Stimulated activated CD8-positive, alpha-beta memory T cell treated with anti-CD3 and anti-CD28 coated beads, Interleukin-7, amount 100 ng/mL, for 24 hours (primary cell): Measurements from ENCODE around the gene NTNG1.

Experiments
- DNase-seq: peaks from one replicate; pipeline ENCODE4 v3.0.0-alpha.2; 2020; ENCODE audit warnings: low read depth

Gene NTNG1

DNA sequence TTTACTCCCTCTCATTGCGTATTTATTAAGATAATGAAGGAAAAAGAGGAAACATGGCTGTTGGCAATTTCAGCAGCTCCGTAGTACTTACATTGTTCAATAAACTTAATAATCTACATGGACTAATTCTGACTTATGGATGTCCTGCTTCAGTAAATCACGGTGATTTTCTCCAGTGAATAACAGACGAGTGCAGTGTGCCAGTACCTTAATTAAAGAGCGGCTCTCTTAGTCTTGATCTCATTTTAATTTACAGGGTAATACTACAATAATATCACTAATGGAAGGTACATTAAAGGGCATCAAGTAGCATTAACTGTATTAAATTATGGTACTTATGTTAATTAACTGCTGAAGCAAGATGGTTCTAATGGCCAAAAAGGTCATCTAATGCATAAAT lies 187.2 kb downstream of the NTNG1 start:
- DNase-seq, result no peak

GRCh38 chr1:107339775-107340174 lies 198.9 kb downstream of the NTNG1 start:
- DNase-seq, result no peak

DNA sequence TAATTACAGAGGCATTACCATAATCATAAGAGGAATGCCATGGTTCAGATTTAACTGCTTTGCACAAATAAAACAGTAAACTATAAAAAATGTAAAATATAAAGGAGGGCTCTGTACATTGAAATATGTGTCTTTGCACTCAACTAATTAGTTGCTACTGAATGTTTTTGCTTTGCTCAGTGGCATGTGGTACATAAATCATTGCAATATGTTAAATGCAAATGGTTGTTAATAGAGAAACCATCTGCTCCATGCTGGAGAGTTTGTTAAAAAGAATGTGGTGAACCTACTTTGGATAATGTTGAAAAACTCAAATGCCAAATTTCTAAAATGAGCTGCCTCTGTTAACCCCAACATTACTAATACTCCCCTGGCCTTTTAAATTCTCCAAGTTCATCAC lies 201.5 kb downstream of the NTNG1 start:
- DNase-seq, result no peak

DNA sequence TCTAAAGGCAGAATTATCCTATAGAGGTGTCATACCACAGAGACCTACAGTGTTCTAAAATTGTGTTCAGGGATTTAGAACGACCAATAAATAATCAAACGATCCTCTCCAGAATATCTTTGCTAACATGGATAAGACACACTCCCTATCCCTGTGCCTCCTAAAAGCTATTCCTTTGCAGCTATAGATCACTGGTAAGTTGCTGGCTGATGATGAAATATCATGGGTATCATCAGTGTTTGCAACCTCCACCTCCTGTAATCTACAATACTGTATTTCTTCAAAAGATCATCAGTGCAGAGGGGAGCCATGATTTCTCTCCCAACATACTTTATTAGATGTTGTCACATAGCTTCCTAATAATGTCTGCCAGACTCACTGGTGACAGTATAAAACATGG lies 201.9 kb downstream of the NTNG1 start:
- no peak for DNase-seq

- no peak for DNase-seq
These were observed 202.8 kb downstream of the NTNG1 start for GRCh38 chr1:107343601-107344000.

GRCh38 chr1:107344268-107344760 lies 203.5 kb downstream of the NTNG1 start:
- DNase-seq, result no peak

DNA sequence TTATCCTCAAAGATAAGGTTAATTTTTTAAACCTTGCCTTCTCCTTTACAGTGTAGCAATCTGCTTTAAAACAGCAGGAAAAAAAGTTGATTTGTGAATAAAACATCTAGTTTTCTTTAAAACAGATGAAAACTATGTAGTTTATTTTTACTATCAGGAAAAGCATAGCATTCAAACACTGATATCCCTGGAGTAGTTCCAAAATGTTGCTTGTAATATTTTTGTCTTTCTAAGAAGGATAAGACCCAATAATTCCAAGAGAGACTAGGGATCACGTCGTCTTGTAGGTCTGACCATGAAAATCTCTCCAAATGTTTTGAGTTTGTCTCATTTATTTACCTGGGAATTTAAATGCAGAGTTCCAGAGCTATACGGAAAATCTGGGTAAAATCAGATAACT lies 204.0 kb downstream of the NTNG1 start:
- no peak for DNase-seq

- DNase-seq, result no peak
These were observed 212.0 kb downstream of the NTNG1 start for GRCh38 chr1:107352850-107353249.

GRCh38 chr1:107357376-107357775 lies 216.5 kb downstream of the NTNG1 start:
- DNase-seq, result no peak

DNA sequence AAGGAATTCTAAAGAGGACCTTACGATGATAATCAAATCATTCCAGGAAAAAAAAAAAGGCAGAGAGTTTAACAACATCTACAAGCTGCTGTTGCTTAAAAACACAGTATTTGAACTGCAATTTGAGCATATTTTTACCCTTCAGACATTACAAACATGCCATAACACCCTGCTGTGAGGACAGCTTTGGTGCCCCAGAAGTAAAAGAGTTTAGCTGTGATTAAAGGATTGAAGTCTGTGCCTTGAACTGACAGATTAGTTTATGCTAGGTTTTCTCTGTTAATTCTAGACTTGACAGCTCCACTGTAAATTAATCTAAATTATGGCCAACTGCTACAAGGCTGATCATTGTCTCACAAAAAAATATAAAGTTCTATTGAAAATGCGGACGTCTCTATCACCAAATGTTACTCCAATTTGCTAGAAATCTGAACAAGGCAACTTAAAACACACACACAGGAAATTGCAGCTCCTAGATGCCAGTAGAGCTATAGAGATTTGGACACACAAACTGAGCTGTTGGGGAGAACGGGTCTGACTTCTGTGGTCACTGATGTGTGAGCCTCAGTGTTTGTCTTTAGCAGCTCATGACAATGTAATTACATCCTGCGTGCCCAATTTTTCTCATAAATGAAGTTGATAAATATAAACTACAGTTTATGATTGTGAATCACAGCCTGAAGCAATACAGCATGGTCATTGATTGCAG lies 217.9 kb downstream of the NTNG1 start:
- DNase-seq, result no peak

DNA sequence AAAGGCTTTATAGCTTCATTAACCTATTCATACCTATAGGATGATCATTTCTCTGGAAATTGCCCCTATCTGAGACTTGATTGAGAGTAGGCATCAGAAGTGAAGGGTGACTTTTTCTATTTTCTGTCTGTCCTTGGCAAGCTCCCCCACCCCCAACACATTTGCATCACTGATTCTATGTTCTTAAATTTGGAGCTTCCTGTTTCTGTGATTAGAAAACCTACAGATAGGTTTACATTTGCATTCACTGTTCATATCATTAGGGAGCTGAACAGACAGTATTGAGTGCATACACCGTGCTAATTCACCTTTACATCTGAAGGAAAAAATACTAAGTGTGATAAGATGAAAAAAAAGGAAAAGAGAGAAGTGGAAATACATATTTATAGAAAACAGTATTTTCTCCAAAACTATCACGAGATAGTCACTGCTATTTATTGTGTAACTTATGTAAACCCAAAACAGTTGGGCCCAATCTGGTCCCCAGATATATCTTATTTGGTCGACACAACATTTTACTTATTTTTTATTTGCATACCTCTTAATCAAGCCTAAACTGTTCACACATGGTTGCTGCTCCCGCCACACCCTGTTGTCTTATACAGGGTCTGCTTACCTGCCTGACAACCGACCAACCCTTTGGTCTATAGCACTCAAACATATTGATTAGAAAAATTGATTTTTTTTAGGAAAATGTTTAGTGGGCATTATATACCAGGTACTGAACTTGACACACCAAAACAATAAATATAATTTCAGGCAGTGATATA lies 218.8 kb downstream of the NTNG1 start:
- no peak for DNase-seq

DNA sequence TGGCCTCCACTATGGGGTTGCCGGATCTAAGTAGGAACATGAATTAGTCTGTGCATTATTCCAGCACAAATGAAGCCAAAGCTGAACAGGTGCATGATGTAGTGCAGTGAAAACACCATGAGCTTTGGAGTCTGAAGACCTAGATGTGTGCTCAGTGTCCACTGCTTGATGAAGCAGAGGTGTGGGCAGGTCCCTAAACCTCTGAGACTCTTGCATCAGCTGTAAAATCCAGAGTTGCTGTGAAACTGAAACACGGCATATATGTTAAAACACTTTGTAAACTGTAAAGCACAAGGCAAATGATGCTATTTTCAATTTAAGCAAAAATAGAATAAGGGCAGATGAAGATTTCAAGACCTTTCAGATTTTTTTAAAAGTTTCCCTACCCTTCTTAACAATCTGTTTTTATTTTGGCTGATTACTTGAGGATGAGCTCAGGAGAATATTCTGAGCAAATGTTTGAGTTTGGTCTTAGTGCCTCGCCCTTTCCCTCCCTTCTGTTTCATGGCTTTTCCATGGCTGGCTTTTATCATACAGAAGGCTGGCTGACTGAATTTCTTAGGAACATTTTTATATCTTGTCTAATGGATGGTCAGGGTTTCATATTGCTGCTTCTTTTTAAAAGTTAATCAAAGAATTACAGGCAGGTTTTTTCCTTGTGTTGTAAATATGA lies 221.8 kb downstream of the NTNG1 start:
- no peak for DNase-seq

DNA sequence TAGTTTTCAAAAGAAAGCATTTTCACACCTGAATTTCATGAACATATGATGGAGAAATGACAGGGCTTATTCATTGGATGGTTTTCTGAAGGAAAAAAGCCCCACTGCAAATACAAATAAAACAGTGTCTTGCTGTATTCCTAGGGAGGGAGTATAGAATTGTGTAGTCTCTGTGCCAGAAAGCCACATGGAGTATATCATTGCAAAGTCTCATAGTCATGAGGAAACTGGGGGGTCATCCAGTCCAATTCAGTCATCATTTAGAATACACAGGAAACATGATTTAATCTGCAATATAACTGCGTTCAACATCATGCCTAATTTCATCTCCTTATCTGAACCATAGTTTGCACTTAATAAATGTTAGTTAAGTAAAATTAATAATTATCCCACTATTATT lies 222.3 kb downstream of the NTNG1 start:
- no peak for DNase-seq

DNA sequence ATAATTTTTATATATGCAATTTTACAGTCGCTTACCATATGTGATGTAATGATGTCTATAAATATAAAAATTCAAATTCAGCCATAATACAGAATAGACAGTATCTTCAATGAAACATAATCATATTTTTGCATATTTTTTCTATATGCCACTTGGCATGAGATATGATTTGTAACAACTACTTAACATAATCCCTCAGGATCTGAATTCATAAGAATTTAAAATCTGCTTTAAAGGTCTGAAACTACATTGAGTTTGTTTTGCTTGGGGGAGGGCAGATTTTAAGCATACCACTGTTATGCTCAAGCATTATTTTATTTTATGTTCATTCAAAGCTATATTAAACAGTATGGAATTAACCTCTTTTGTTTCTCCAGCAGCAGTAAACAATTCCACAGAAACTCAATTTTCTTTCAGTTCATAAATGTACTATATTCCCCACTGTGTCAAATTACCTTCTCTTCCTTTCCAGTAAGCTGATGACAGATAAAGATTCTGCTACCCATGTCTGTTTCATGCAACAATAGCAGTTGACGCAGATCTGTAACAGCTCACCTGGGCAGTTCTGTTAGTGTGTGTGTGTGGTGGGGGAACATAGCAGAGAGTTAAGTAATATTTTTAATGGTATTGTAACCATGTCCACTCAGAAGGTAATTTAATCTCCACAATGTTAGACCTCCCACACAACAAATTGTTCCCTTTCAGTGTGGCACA lies 224.8 kb downstream of the NTNG1 start:
- no peak for DNase-seq

DNA sequence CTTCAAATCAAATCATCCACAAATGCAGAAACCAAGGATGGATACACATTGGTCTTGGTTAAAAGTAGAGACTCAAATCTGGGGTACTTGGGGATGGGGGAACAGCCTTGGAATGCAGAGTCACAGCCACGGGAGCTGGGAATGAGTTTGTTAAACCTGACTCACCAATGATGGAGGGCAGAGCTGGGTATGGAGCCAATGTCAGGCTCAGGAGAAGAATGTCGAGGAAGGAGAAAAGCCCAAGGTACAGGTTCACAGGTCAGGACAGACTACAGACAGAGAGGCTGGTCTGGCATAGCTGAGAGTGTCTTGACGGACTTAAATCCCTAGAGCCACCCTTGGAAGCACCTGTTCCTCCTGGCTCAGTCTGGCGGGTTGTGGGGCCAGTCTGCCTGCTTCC lies 237.6 kb downstream of the NTNG1 start:
- DNase-seq, result no peak

GRCh38 chr1:107378866-107379265 lies 238.0 kb downstream of the NTNG1 start:
- DNase-seq, result no peak

GRCh38 chr1:107379826-107380225 lies 239.0 kb downstream of the NTNG1 start:
- no peak for DNase-seq

GRCh38 chr1:107389410-107390396 lies 248.9 kb downstream of the NTNG1 start:
- DNase-seq, result no peak

GRCh38 chr1:107394301-107394700 lies 253.5 kb downstream of the NTNG1 start:
- no peak for DNase-seq

GRCh38 chr1:107401704-107402103 lies 260.9 kb downstream of the NTNG1 start:
- DNase-seq, result no peak

DNA sequence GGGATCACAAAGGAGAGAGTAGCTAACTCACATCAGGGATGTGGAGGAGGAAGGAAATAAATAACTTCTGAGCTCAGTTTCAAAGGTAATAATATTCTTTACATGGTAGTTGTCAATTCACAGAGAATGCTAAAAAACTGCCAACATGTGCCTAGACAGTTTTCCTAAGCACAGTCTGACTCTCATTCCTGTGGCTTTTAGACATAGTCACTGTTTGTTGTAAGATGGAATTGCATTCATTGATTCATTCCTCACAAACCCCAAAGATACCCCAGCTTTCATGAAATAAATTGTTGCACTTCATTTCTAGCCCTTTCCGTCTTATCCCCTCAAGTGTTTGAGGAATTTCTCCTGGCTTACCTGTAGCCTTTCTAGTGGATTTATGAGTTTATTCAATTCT lies 263.9 kb downstream of the NTNG1 start:
- no peak for DNase-seq
